ENCODE data around the gene ADGRB3.

Gene ADGRB3

GRCh38 chr6:68691120-68691519 is 56.0 kb downstream of the ADGRB3 start:
- no peak for TF ChIP-seq CTCF (IDR thresholded peaks at IDR 0.05; ENCODE audit: low read depth, low read length, missing control alignments)
- DNase-seq (ENCODE audit: extremely low read depth, low read depth) = no peak
- H3K4me3 ChIP-seq (replicated peaks; ENCODE audit: low read depth, low read length) = no peak overlapping the region

- no peak for DNase-seq (ENCODE audit: extremely low read depth, low read depth)
- no peak for TF ChIP-seq CTCF (IDR thresholded peaks at IDR 0.05; ENCODE audit: low read depth, low read length, missing control alignments)
- H3K4me3 ChIP-seq (replicated peaks; ENCODE audit: low read depth, low read length) = no peak overlapping the region
Measured at GRCh38 chr6:68693271-68693670, 58.2 kb downstream of the ADGRB3 start.

- DNase-seq (ENCODE audit: extremely low read depth, low read depth) = no peak
- no peak overlapping the region for H3K4me3 ChIP-seq (replicated peaks; ENCODE audit: low read depth, low read length)
- TF ChIP-seq CTCF (IDR thresholded peaks at IDR 0.05; ENCODE audit: low read depth, low read length, missing control alignments) = no peak
Measured at GRCh38 chr6:68695403-68695802, 60.3 kb downstream of the ADGRB3 start.

GRCh38 chr6:68695838-68696237 is 60.8 kb downstream of the ADGRB3 start:
- no peak for DNase-seq (ENCODE audit: extremely low read depth, low read depth)
- no peak overlapping the region for H3K4me3 ChIP-seq (replicated peaks; ENCODE audit: low read depth, low read length)
- TF ChIP-seq CTCF (IDR thresholded peaks at IDR 0.05; ENCODE audit: low read depth, low read length, missing control alignments) = no peak

- H3K4me3 ChIP-seq (replicated peaks; ENCODE audit: low read depth, low read length) = no peak overlapping the region
- TF ChIP-seq CTCF (IDR thresholded peaks at IDR 0.05; ENCODE audit: low read depth, low read length, missing control alignments) = no peak
- no peak for DNase-seq (ENCODE audit: extremely low read depth, low read depth)
Measured at GRCh38 chr6:68697394-68697793, 62.3 kb downstream of the ADGRB3 start.

- DNase-seq (ENCODE audit: extremely low read depth, low read depth) = no peak
- no peak overlapping the region for H3K4me3 ChIP-seq (replicated peaks; ENCODE audit: low read depth, low read length)
- TF ChIP-seq CTCF (IDR thresholded peaks at IDR 0.05; ENCODE audit: low read depth, low read length, missing control alignments) = no peak
Measured at GRCh38 chr6:68701159-68701558, 66.1 kb downstream of the ADGRB3 start.

- no peak overlapping the region for H3K4me3 ChIP-seq (replicated peaks; ENCODE audit: low read depth, low read length)
- TF ChIP-seq CTCF (IDR thresholded peaks at IDR 0.05; ENCODE audit: low read depth, low read length, missing control alignments) = no peak
- no peak for DNase-seq (ENCODE audit: extremely low read depth, low read depth)
Measured at GRCh38 chr6:68704485-68704884, 69.4 kb downstream of the ADGRB3 start.
